Osteoblast (primary cell): ENCODE results near the gene PIGQ. TPM values are rescaled to one million over a fixed set of nuclear protein-coding genes. Genes with fewer than 3 reads are reported as not detected.

Source experiments
- DNase-seq: peaks from one replicate; pipeline ENCODE4 v3.0.0; 2011; ENCODE audit warnings: low spot score, mixed read lengths; ENCODE audit not compliant: insufficient read length; ENCODE audit errors: missing footprints
- H2AFZ ChIP-seq: 2 replicates; pipeline ENCODE4 v1.6.0; 2011; ENCODE audit warnings: mild to moderate bottlenecking, low read length
- H3K27ac ChIP-seq: 2 replicates; pipeline ENCODE4 v1.5.1; 2011; ENCODE audit warnings: mild to moderate bottlenecking, low read depth, low read length, moderate library complexity
- H3K27me3 ChIP-seq: 2 replicates; pipeline ENCODE4 v1.6.0; 2012; ENCODE audit warnings: mild to moderate bottlenecking, control low read depth, inconsistent platforms, low read length, moderate library complexity; ENCODE audit not compliant: insufficient read depth
- H3K36me3 ChIP-seq: 2 replicates; pipeline ENCODE4 v1.5.1; 2011; ENCODE audit warnings: mild to moderate bottlenecking, low read length, control low read depth, moderate library complexity; ENCODE audit not compliant: insufficient read depth
- H3K4me1 ChIP-seq: 2 replicates; pipeline ENCODE4 v1.5.1; 2011; ENCODE audit warnings: mild to moderate bottlenecking, low read length, control low read depth, moderate library complexity; ENCODE audit not compliant: insufficient read depth
- H3K4me2 ChIP-seq: 2 replicates; pipeline ENCODE4 v1.6.0; 2011; ENCODE audit warnings: mild to moderate bottlenecking, low read length; ENCODE audit not compliant: insufficient read depth
- H3K4me3 ChIP-seq: fragments of 200-600 bp; sonication (generic); 3 replicates; pipeline ENCODE4 v1.5.1; 2012; ENCODE audit warnings: mild to moderate bottlenecking, low read length, inconsistent platforms; ENCODE audit not compliant: insufficient read depth
- H3K79me2 ChIP-seq: 2 replicates; pipeline ENCODE4 v1.6.0; 2012; ENCODE audit warnings: mild to moderate bottlenecking, low read length, control low read depth, inconsistent platforms; ENCODE audit not compliant: insufficient read depth
- H3K9me3 ChIP-seq: 2 replicates; pipeline ENCODE4 v1.5.1; 2011; ENCODE audit warnings: low read depth, low read length, control low read depth
- H4K20me1 ChIP-seq: 2 replicates; pipeline ENCODE4 v1.6.0; 2012; ENCODE audit warnings: mild to moderate bottlenecking, low read length, control low read depth; ENCODE audit not compliant: insufficient read depth
- CTCF ChIP-seq: IDR thresholded peaks from 2 replicates; pipeline ENCODE4 v1.5.1; 2011; ENCODE audit warnings: mild to moderate bottlenecking, low read depth, low read length, moderate library complexity; ENCODE audit errors: extremely low read depth
- total RNA-seq: library from RNA; depleted of rRNA; stranded (reverse); fragments of >200 nt; gene quantifications from 2 replicates; pipeline ENCODE4 v1.2.3, GENCODE V29; 2012

Gene PIGQ
- total RNA-seq, 1 donor = 29.0 TPM

GRCh38 chr16:591231-591630 is 21.5 kb downstream of the PIGQ start:
- Histone ChIP-seq H3K36me3 (no peaks in the 10 kb centered on the region), H3K4me2 (peak overlapping the region; percentile 81), H3K79me2 (peaks cover 72% of the 10 kb centered on the region), H3K4me3 (peak overlapping the region; percentile 97), H3K27me3 (no peaks in the 10 kb centered on the region), H3K27ac (peak overlapping the region; percentile 51), H3K9me3 (no peaks in the 10 kb centered on the region), H3K4me1 (peaks cover 29% of the 10 kb centered on the region), H2AFZ (no peak overlapping the region), H4K20me1 (peaks cover 55% of the 10 kb centered on the region)
- no peak for TF ChIP-seq CTCF
- peak; percentile 32 for DNase-seq

- no peak overlapping the region for H3K4me2 ChIP-seq
- H3K79me2 ChIP-seq = peaks cover 78% of the 10 kb centered on the region
- H3K27me3 ChIP-seq = no peaks in the 10 kb centered on the region
- DNase-seq = peak; percentile 66
- H3K27ac ChIP-seq = no peak overlapping the region
- H3K36me3 ChIP-seq = no peaks in the 10 kb centered on the region
- H2AFZ ChIP-seq = no peak overlapping the region
- no peak overlapping the region for H3K4me3 ChIP-seq
- no peak for TF ChIP-seq CTCF
- H3K4me1 ChIP-seq = peaks cover 21% of the 10 kb centered on the region
- H4K20me1 ChIP-seq = peaks cover 59% of the 10 kb centered on the region
- no peaks in the 10 kb centered on the region for H3K9me3 ChIP-seq
Observed at GRCh38 chr16:591892-592517, 22.2 kb downstream of the PIGQ start.

- Histone ChIP-seq H3K36me3 (no peaks in the 10 kb centered on the region), H2AFZ (no peak overlapping the region), H3K4me1 (peaks cover 17% of the 10 kb centered on the region), H4K20me1 (peaks cover 57% of the 10 kb centered on the region), H3K4me2 (no peak overlapping the region), H3K4me3 (no peak overlapping the region), H3K27ac (no peak overlapping the region), H3K79me2 (peaks cover 76% of the 10 kb centered on the region), H3K9me3 (no peaks in the 10 kb centered on the region), H3K27me3 (no peaks in the 10 kb centered on the region)
- TF ChIP-seq CTCF = no peak
- DNase-seq = peak; percentile 78
Observed at GRCh38 chr16:592518-593306, 22.9 kb downstream of the PIGQ start.

GRCh38 chr16:593406-593805 is 23.6 kb downstream of the PIGQ start:
- H3K4me1 ChIP-seq = peaks cover 10% of the 10 kb centered on the region
- no peak for TF ChIP-seq CTCF
- H3K27me3 ChIP-seq = no peaks in the 10 kb centered on the region
- H3K9me3 ChIP-seq = no peaks in the 10 kb centered on the region
- no peak overlapping the region for H3K4me3 ChIP-seq
- no peak overlapping the region for H3K27ac ChIP-seq
- H3K4me2 ChIP-seq = no peak overlapping the region
- H3K36me3 ChIP-seq = no peaks in the 10 kb centered on the region
- DNase-seq = peak; percentile 78
- H3K79me2 ChIP-seq = peaks cover 69% of the 10 kb centered on the region
- H2AFZ ChIP-seq = no peak overlapping the region
- peaks cover 55% of the 10 kb centered on the region for H4K20me1 ChIP-seq
